ENCODE results near the gene LXN.

The LXN gene

DNA sequence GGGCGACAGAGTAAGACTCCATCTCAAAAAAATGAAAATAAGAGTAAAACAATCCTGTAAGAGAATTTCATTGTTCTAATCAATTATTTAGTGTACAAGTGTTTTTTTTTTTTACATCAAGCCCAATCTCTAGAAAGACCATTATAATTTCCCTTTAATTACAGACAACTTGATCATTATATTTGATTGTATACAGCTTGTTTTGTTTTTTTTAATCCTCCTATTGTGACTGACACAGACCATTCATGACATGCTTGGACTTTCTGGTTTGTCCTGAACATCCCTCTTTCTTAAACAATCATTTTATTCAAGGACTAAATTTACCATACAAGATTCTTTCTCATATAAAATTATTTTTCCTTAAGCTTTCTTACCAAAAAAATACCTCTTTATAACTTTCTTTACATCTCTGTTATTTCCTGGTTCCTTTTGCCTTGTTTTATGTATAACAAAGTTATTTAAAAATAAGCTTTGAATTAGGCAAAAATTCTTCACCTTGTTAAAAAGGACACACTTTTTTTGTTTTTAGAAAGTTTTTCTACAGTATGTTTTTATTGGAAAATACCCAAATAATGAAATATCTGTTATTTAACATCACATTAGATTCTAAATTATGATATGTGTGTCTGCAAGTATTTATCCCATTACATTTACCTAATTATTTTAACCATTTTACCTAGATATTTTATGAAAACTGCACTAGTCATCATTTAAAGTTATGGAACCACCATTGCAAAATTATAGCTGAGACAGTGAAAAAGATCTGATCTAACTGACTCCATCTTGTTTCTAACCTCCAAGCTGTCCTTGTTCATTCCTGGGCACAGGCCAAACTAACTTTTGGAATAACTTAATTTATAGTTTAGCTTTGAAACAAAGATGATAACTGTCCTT, 54.2 kb downstream of the LXN start:
- Mint-ChIP-seq H3K36me3 (ENCODE audit: insufficient read depth) (no peaks in the 10 kb centered on the region), H3K27ac (ENCODE audit: low read depth) (no peak overlapping the region), H3K4me3 (no peak overlapping the region), H3K27me3 (peaks cover 30% of the 10 kb centered on the region), H3K4me1 (no peaks in the 10 kb centered on the region), H3K9me3 (no peaks in the 10 kb centered on the region)
- DNase-seq (ENCODE audit: low spot score in 2 of 2), result no peak
- no peak for ATAC-seq (replicated peaks; ENCODE audit: extremely low read depth, poor library complexity, severe bottlenecking)

All from central memory CD8-positive, alpha-beta T cell (primary cell).